ENCODE data around the gene USP7.

GRCh38 chr16:8955828-8956227 is 7.9 kb downstream of the USP7 start:
- TF ChIP-seq CTCF (optimal IDR thresholded peaks at IDR 0.05 in 1 of 3, IDR thresholded peaks at IDR 0.05 in 1 of 3, conservative IDR thresholded peaks at IDR 0.05 in 1 of 3; ENCODE audit: extremely low read depth in 1 of 3, insufficient read depth in 2 of 3, low read length in 3 of 3) (no peak), EZH2 (IDR thresholded peaks at IDR 0.05; ENCODE audit: low read length) (no peak)
